Suprapubic skin (tissue), 3 donors: ENCODE measurements around the gene PHACTR2.

Experiments
- CTCF ChIP-seq, 2 donors: fragments of 200-600 bp in 1 of 2; fragments of 450-650 bp in 1 of 2; sonication (generic) in 1 of 2; IDR thresholded peaks; one replicate each; pipeline ENCODE4 v1.5.1; 2016 to 2019; ENCODE audit warnings: antibody characterized with exemption in 2 of 2, mild to moderate bottlenecking in 1 of 2, moderate library complexity in 1 of 2
- EP300 ChIP-seq: sonication (generic); formaldehyde crosslinking; IDR thresholded peaks from one replicate; pipeline ENCODE4 v1.6.1; 2017; ENCODE audit warnings: antibody characterized with exemption
- POLR2A ChIP-seq, 2 donors: fragments of 450-650 bp; IDR thresholded peaks; one replicate each; pipeline ENCODE4 v1.6.1; 2017; ENCODE audit warnings: antibody characterized with exemption in 2 of 2, mild to moderate bottlenecking in 2 of 2, moderate library complexity in 2 of 2

- no peak for TF ChIP-seq EP300
- no peak for TF ChIP-seq CTCF (IDR thresholded peaks at IDR 0.05)
- no peak for TF ChIP-seq POLR2A (IDR thresholded peaks at IDR 0.05)
These were observed 125.2 kb downstream of the PHACTR2 start for GRCh38 chr6:143802833-143803565.
